Breast epithelium (tissue), 4 donors: ENCODE results near the gene HGS. TPM values are rescaled to one million over a fixed set of nuclear protein-coding genes. Genes with fewer than 3 reads are reported as not detected.

ENCODE experiments used
- DNase-seq, 2 donors: peaks; one replicate each; pipeline ENCODE4 v3.0.0-alpha.2; 2019; ENCODE audit warnings: low spot score in 2 of 2
- H3K27ac ChIP-seq, 2 donors: fragments of 200-600 bp; sonication (generic) in 1 of 2; one replicate each; pipeline ENCODE4 v1.5.1; 2016 to 2019; ENCODE audit warnings: mild to moderate bottlenecking in 1 of 2
- H3K27me3 ChIP-seq, 2 donors: fragments of 200-600 bp; sonication (generic) in 1 of 2; one replicate each; pipeline versions ENCODE4 v1.5.1 to v1.6.0; 2017 to 2019; ENCODE audit warnings: control low read depth in 1 of 2, mild to moderate bottlenecking in 1 of 2
- H3K36me3 ChIP-seq: fragments of 200-600 bp; one replicate; pipeline ENCODE4 v1.5.1; 2019
- H3K4me1 ChIP-seq, 2 donors: fragments of 200-600 bp; sonication (generic); one replicate each; pipeline ENCODE4 v1.5.1; 2016 to 2019; ENCODE audit warnings: control low read depth in 1 of 2
- H3K4me3 ChIP-seq, 3 donors: fragments of 200-600 bp; sonication (generic); 1 replicate in 2 of 3; 2 replicates in 1 of 3; pipeline ENCODE4 v1.5.1; 2016 to 2019; ENCODE audit warnings: mild to moderate bottlenecking in 3 of 3, moderate library complexity in 2 of 3
- H3K9me3 ChIP-seq, 2 donors: fragments of 200-600 bp; sonication (generic) in 1 of 2; one replicate each; pipeline ENCODE4 v1.5.1; 2016 to 2019; ENCODE audit warnings: control low read depth in 1 of 2
- CTCF ChIP-seq, 3 donors: fragments of 450-650 bp; IDR thresholded peaks; one replicate each; pipeline ENCODE4 v1.5.1; 2016 to 2017; ENCODE audit warnings: antibody characterized with exemption in 3 of 3, mild to moderate bottlenecking in 3 of 3, moderate library complexity in 3 of 3
- POLR2A ChIP-seq: fragments of 450-650 bp; IDR thresholded peaks from one replicate; pipeline ENCODE4 v1.6.1; 2016; ENCODE audit warnings: antibody characterized with exemption, mild to moderate bottlenecking, moderate library complexity
- POLR2AphosphoS5 ChIP-seq, 3 donors: sonication (generic); formaldehyde crosslinking; IDR thresholded peaks; one replicate each; pipeline ENCODE4 v1.6.1; 2017; ENCODE audit warnings: antibody characterized with exemption in 3 of 3
- intact Hi-C: fragments of 100-400 bp; cut with DNase I; formaldehyde crosslinking; loops from one replicate; pipeline ENCODE4 v1.15.1; 2023; ENCODE audit warnings: low total_unique reads
- total RNA-seq, 3 donors: library from RNA; depleted of rRNA; stranded (reverse); fragments of >200 nt; gene quantifications; one replicate each; pipeline ENCODE4 v1.1.0, GENCODE V29; 2016

The HGS gene
- total RNA-seq, 3 donors from 2014 or later: 61.0 to 75.0 (median 64.6) TPM

- intact Hi-C loops: no loop called here
- Histone ChIP-seq H3K4me3 (peak overlapping the region; percentile 78 to 99 (median 98)), H3K27me3 (no peaks in the 10 kb centered on the region), H3K27ac (peak overlapping the region; percentile 91 to 93), H3K36me3 (no peaks in the 10 kb centered on the region), H3K9me3 (no peaks in the 10 kb centered on the region), H3K4me1 (peaks cover 0 to 13% of the 10 kb centered on the region in 2 donors)
- DNase-seq: no peak
- TF ChIP-seq POLR2AphosphoS5 (IDR thresholded peaks at IDR 0.05) (no peak), CTCF (IDR thresholded peaks at IDR 0.05) (no peak), POLR2A (no peak)
These were observed 18.4 kb upstream of the HGS start for GRCh38 chr17:81665205-81666091.

- no peak for DNase-seq
- peak overlapping the region; percentile 78 to 99 (median 98) for H3K4me3 ChIP-seq
These were observed 17.8 kb upstream of the HGS start for GRCh38 chr17:81666092-81666341.

GRCh38 chr17:81666342-81667191 lies 17.2 kb upstream of the HGS start, which contains the start of the genes CCDC137 and OXLD1:
Gene CCDC137, plus strand, starts transcription at chr17:81666737. Its CDS starts 30 bp downstream, at chr17:81666767.
Gene OXLD1, minus strand, starts transcription at chr17:81666605. Its CDS starts 28 bp downstream, at chr17:81666577.
- Histone ChIP-seq H3K4me3 (peak within 1 kb of the TSS; percentile 78 to 99 (median 98)), H3K27ac (peak within 1 kb of the TSS; percentile 91 to 93), H3K27me3 (no peaks in the 10 kb centered on the region), H3K9me3 (no peaks in the 10 kb centered on the region), H3K36me3 (no peaks in the 10 kb centered on the region), H3K4me1 (peaks cover 0 to 13% of the 10 kb centered on the region in 2 donors)
- intact Hi-C loops: no loop called here
- peak; percentile 93 to 96 for DNase-seq
- TF ChIP-seq CTCF (IDR thresholded peaks at IDR 0.05) (no peak), POLR2A (peak; percentile 79), POLR2AphosphoS5 (IDR thresholded peaks at IDR 0.05) (peak; percentile 79 to 96 (median 93))

More at GRCh38 chr17:81666092-81666341, 17.8 kb upstream of the HGS start:
- no peak for TF ChIP-seq POLR2A
- TF ChIP-seq POLR2AphosphoS5 (IDR thresholded peaks at IDR 0.05): no peak
- TF ChIP-seq CTCF (IDR thresholded peaks at IDR 0.05): no peak
- Histone ChIP-seq H3K4me1 (peaks cover 0 to 13% of the 10 kb centered on the region in 2 donors), H3K36me3 (no peaks in the 10 kb centered on the region), H3K27ac (peak overlapping the region; percentile 91 to 93), H3K27me3 (no peaks in the 10 kb centered on the region), H3K9me3 (no peaks in the 10 kb centered on the region)
- intact Hi-C loops: no loop called here

GRCh38 chr17:81667754-81668153 lies 16.1 kb upstream of the HGS start:
- no peak for TF ChIP-seq POLR2AphosphoS5 (IDR thresholded peaks at IDR 0.05)
- TF ChIP-seq POLR2A: no peak
- no peak for TF ChIP-seq CTCF (IDR thresholded peaks at IDR 0.05)
- intact Hi-C loops: no loop called here
- no peaks in the 10 kb centered on the region for H3K9me3 ChIP-seq
- no peaks in the 10 kb centered on the region for H3K36me3 ChIP-seq
- no peak for DNase-seq
- peaks cover 0 to 13% of the 10 kb centered on the region in 2 donors for H3K4me1 ChIP-seq
- no peaks in the 10 kb centered on the region for H3K27me3 ChIP-seq
- H3K27ac ChIP-seq: no peak overlapping the region
- peak overlapping the region; percentile 78 to 99 (median 98) for H3K4me3 ChIP-seq
